Kidney (tissue), 14 donors: ENCODE data around the gene GIMAP1. TPM values are rescaled to one million over a fixed set of nuclear protein-coding genes. Genes with fewer than 3 reads are reported as not detected.

ENCODE experiments used
- DNase-seq, 5 donors: peaks; one replicate each; pipeline ENCODE4 v3.0.0-alpha.2; 2013 to 2020
- FAIRE-seq: peaks from 2 replicates; lab custom pipeline; 2012; peaks lifted over from hg19 to GRCh38; lab: Jason Lieb, UNC
- H3K27ac ChIP-seq, 2 donors: one replicate each; pipeline ENCODE4 v1.7.0; 2013; ENCODE audit warnings: low read depth in 2 of 2, low read length in 2 of 2, inconsistent platforms in 1 of 2
- H3K27me3 ChIP-seq: one replicate; pipeline ENCODE4 v1.7.1; 2013; ENCODE audit warnings: low read length, inconsistent platforms; ENCODE audit not compliant: control insufficient read depth, insufficient read depth
- H3K36me3 ChIP-seq, 3 donors: one replicate each; pipeline versions ENCODE4 v1.7.0 to v1.7.1; 2013; ENCODE audit warnings: low read length in 3 of 3, control low read depth in 1 of 3, inconsistent platforms in 1 of 3; ENCODE audit not compliant: insufficient read depth in 3 of 3, control insufficient read depth in 2 of 3
- H3K4me1 ChIP-seq, 3 donors: one replicate each; pipeline versions ENCODE4 v1.7.0 to v1.7.1; 2013; ENCODE audit warnings: low read length in 3 of 3, inconsistent platforms in 1 of 3, low read depth in 1 of 3; ENCODE audit not compliant: control insufficient read depth in 2 of 3, insufficient read depth in 2 of 3
- H3K4me3 ChIP-seq, 3 donors: one replicate each; pipeline versions ENCODE4 v1.7.0 to v1.8.1; 2013; ENCODE audit warnings: low read length in 3 of 3, control low read depth in 1 of 3, inconsistent platforms in 1 of 3
- H3K9ac ChIP-seq, 3 donors: one replicate each; pipeline versions ENCODE4 v1.7.0 to v1.7.1; 2013; ENCODE audit warnings: low read length in 3 of 3, control low read depth in 1 of 3, inconsistent platforms in 1 of 3
- H3K9me3 ChIP-seq, 3 donors: one replicate each; pipeline versions ENCODE4 v1.7.0 to v1.7.1; 2013; ENCODE audit warnings: low read length in 3 of 3, control low read depth in 1 of 3, inconsistent platforms in 1 of 3; ENCODE audit not compliant: control insufficient read depth in 2 of 3, insufficient read depth in 1 of 3
- CTCF ChIP-seq: IDR thresholded peaks from 3 replicates; pipeline ENCODE4 v1.5.1; 2012; ENCODE audit warnings: mild to moderate bottlenecking, moderate library complexity, borderline replicate concordance; ENCODE audit not compliant: insufficient read depth; ENCODE audit errors: extremely low read depth
- intact Hi-C: fragments of 100-400 bp; cut with DNase I; formaldehyde crosslinking; loops from one replicate; pipeline ENCODE4 v1.11.1; 2022
- polyA plus RNA-seq: library from polyadenylated mRNA; stranded (reverse); fragments of 350-450 nt; fragmentation: Illumina TruSeq; extraction: RNeasy Lipid Tissue Mini Kit (QIAGEN cat#74804); gene quantifications from one replicate; pipeline ENCODE4 v1.2.3, GENCODE V29; 2014; ENCODE audit warnings: low read depth, low replicate concordance; ENCODE audit not compliant: insufficient read depth
- total RNA-seq: library from RNA; stranded (reverse); fragmentation: NEBNext Ultra II Directional; extraction: Animal tissue kit (Norgen Biotek cat#: 25700); gene quantifications from one replicate; pipeline ENCODE4 v1.2.1, GENCODE V29; 2021
- donor health status: control.
- donor health status: control.
- donor health status: control.
- donor health status: control.
- donor health status: control.
- donor health status: DM: yes; HTN: yes; CAD: no.
- donor health status: Normal renal cell carcinoma (clear cell type).

The GIMAP1 gene
- total and polyA plus RNA-seq, 2 donors from 2014 or later, result 6.4 to 10.2 TPM

- Histone ChIP-seq H3K4me1 (peaks cover 0 to 6% (median 0%) of the 10 kb centered on the region in 3 donors), H3K27me3 (no peaks in the 10 kb centered on the region), H3K9ac (no peak overlapping the region), H3K27ac (peak overlapping the region; percentile 13 to 34), H3K4me3 (peak overlapping the region in 2 of 3 donors; percentile 67 to 85), H3K9me3 (no peaks in the 10 kb centered on the region), H3K36me3 (peaks cover 0 to 2% (median 0%) of the 10 kb centered on the region in 3 donors)
- FAIRE-seq, result no peak
- peak; percentile 19 for TF ChIP-seq CTCF
- DNase-seq, result no peak
- intact Hi-C loops, result no loop called here
These were observed 22.6 kb downstream of the GIMAP1 start for GRCh38 chr7:150739033-150739432.

GRCh38 chr7:150740053-150740452, 23.6 kb downstream of the GIMAP1 start:
- Histone ChIP-seq H3K4me1 (peaks cover 0 to 6% (median 0%) of the 10 kb centered on the region in 3 donors), H3K27me3 (no peaks in the 10 kb centered on the region), H3K9ac (no peak overlapping the region), H3K4me3 (peak overlapping the region in 2 of 3 donors; percentile 67 to 85), H3K9me3 (no peaks in the 10 kb centered on the region), H3K36me3 (peaks cover 0 to 2% (median 0%) of the 10 kb centered on the region in 3 donors), H3K27ac (peak overlapping the region in 1 of 2 donors; percentile 13)
- FAIRE-seq (no peak), DNase-seq (no peak)
- TF ChIP-seq CTCF, result no peak
- intact Hi-C loops, result no loop called here

GRCh38 chr7:150742286-150742968, 26.0 kb downstream of the GIMAP1 start:
- intact Hi-C loops, result no loop called here
- H3K27ac ChIP-seq, result no peak overlapping the region
- DNase-seq, result no peak
- H3K9me3 ChIP-seq, result no peaks in the 10 kb centered on the region
- peaks cover 0 to 2% (median 0%) of the 10 kb centered on the region in 3 donors for H3K36me3 ChIP-seq
- H3K4me1 ChIP-seq, result peaks cover 0 to 6% (median 0%) of the 10 kb centered on the region in 3 donors
- TF ChIP-seq CTCF, result no peak
- no peak overlapping the region for H3K4me3 ChIP-seq
- no peak for FAIRE-seq
- no peak overlapping the region for H3K9ac ChIP-seq
- H3K27me3 ChIP-seq, result no peaks in the 10 kb centered on the region
